CD14-positive monocyte (primary cell): ENCODE results near the gene PTPRN2. TPM values are rescaled to one million over a fixed set of nuclear protein-coding genes. Genes with fewer than 3 reads are reported as not detected.

ENCODE experiments used
- DNase-seq, 3 donors: peaks; one replicate each; pipeline ENCODE4 v3.0.0-alpha.2; 2011 to 2022
- H2AFZ ChIP-seq: 2 replicates; pipeline ENCODE4 v1.6.0; 2012; ENCODE audit warnings: mild to moderate bottlenecking, low read depth, low read length, inconsistent platforms; ENCODE audit not compliant: insufficient read depth, poor library complexity, severe bottlenecking
- H3K27ac ChIP-seq, 2 donors: 1 replicate in 1 of 2; 2 replicates in 1 of 2; pipeline ENCODE4 v1.5.1; 2012 to 2013; ENCODE audit warnings: low read length in 2 of 2, control low read depth in 1 of 2, inconsistent platforms in 1 of 2, low read depth in 1 of 2, mild to moderate bottlenecking in 1 of 2
- H3K27me3 ChIP-seq, 2 donors: one replicate each; pipeline versions ENCODE4 v1.6.0 to v1.6.1; 2011 to 2013; ENCODE audit warnings: low read length in 2 of 2; ENCODE audit not compliant: control insufficient read depth in 2 of 2, insufficient read depth in 2 of 2
- H3K36me3 ChIP-seq, 2 donors: replicated peaks in 1 of 2; 1 replicate in 1 of 2; 2 replicates in 1 of 2; pipeline versions ENCODE4 v1.5.1 to v1.6.1; 2012 to 2013; ENCODE audit warnings: low read length in 2 of 2, control low read depth in 1 of 2, inconsistent platforms in 1 of 2, mild to moderate bottlenecking in 1 of 2; ENCODE audit not compliant: insufficient read depth in 2 of 2, control insufficient read depth in 1 of 2
- H3K4me1 ChIP-seq, 2 donors: 1 replicate in 1 of 2; 2 replicates in 1 of 2; pipeline versions ENCODE4 v1.5.1 to v1.6.1; 2012 to 2013; ENCODE audit warnings: low read length in 2 of 2, control low read depth in 1 of 2, inconsistent platforms in 1 of 2, mild to moderate bottlenecking in 1 of 2, moderate library complexity in 1 of 2; ENCODE audit not compliant: insufficient read depth in 2 of 2, control insufficient read depth in 1 of 2
- H3K4me2 ChIP-seq: replicated peaks from 2 replicates; pipeline ENCODE3; 2012; ENCODE audit warnings: low read length, moderate library complexity, mild to moderate bottlenecking; ENCODE audit not compliant: poor library complexity, severe bottlenecking; ENCODE audit errors: extremely low read depth
- H3K4me3 ChIP-seq, 3 experiments: fragments of 200-600 bp in 1 of 3; sonication (generic) in 1 of 3; replicated peaks in 1 of 3; 1 replicate in 2 of 3; 2 replicates in 1 of 3; pipeline ENCODE4 v1.5.1; 2011 to 2013; ENCODE audit warnings: low read length in 3 of 3, mild to moderate bottlenecking in 3 of 3, control low read depth in 2 of 3, low read depth in 2 of 3, inconsistent platforms in 1 of 3, moderate library complexity in 1 of 3
- H3K79me2 ChIP-seq: 2 replicates; pipeline ENCODE4 v1.6.0; 2012; ENCODE audit warnings: mild to moderate bottlenecking, control low read depth, inconsistent platforms, low read length, moderate library complexity; ENCODE audit not compliant: insufficient read depth
- H3K9ac ChIP-seq: 2 replicates; pipeline ENCODE4 v1.6.0; 2017; ENCODE audit warnings: low read length, mild to moderate bottlenecking; ENCODE audit not compliant: insufficient read depth, poor library complexity, severe bottlenecking
- H3K9me3 ChIP-seq, 2 donors: replicated peaks in 1 of 2; 1 replicate in 1 of 2; 2 replicates in 1 of 2; pipeline versions ENCODE4 v1.5.1 to v1.6.1; 2012 to 2013; ENCODE audit warnings: low read length in 2 of 2, control low read depth in 1 of 2; ENCODE audit not compliant: control insufficient read depth in 1 of 2, insufficient read depth in 1 of 2
- H4K20me1 ChIP-seq: 2 replicates; pipeline ENCODE4 v1.6.0; 2012; ENCODE audit warnings: mild to moderate bottlenecking, low read length, control low read depth, moderate library complexity; ENCODE audit not compliant: insufficient read depth
- H3K27ac Mint-ChIP-seq, 7 donors: one replicate each; pipeline ENCODE4 v1.8.0; 2020; ENCODE audit warnings: mild to moderate bottlenecking in 7 of 7, mixed read lengths in 7 of 7, moderate library complexity in 6 of 7, inconsistent platforms in 2 of 7
- H3K27me3 Mint-ChIP-seq, 3 donors: one replicate each; pipeline ENCODE4 v1.8.0; 2021 to 2022; ENCODE audit warnings: low read depth in 3 of 3, mild to moderate bottlenecking in 3 of 3, mixed read lengths in 3 of 3, moderate library complexity in 3 of 3, inconsistent platforms in 1 of 3
- H3K36me3 Mint-ChIP-seq, 2 donors: one replicate each; pipeline ENCODE4 v1.8.0; 2020; ENCODE audit warnings: mixed read lengths in 2 of 2, inconsistent platforms in 1 of 2, mild to moderate bottlenecking in 1 of 2
- H3K4me1 Mint-ChIP-seq: one replicate; pipeline ENCODE4 v1.8.0; 2020; ENCODE audit warnings: mild to moderate bottlenecking, mixed read lengths
- H3K4me3 Mint-ChIP-seq, 2 donors: one replicate each; pipeline ENCODE4 v1.8.0; 2020; ENCODE audit warnings: mild to moderate bottlenecking in 2 of 2, mixed read lengths in 2 of 2, moderate library complexity in 1 of 2
- H3K9me3 Mint-ChIP-seq, 7 donors: one replicate each; pipeline ENCODE4 v1.8.0; 2020 to 2022; ENCODE audit warnings: mixed read lengths in 7 of 7, mild to moderate bottlenecking in 6 of 7, moderate library complexity in 6 of 7, inconsistent platforms in 2 of 7
- WGBS: methylation state at CpG from one replicate; pipeline ENCODE4 v1.1.5; 2013; ENCODE audit warnings: missing lambda C conversion rate; ENCODE audit not compliant: insufficient coverage; 5-methylcytosine and 5-hydroxymethylcytosine counted together
- intact Hi-C, 2 donors: fragments of 100-400 bp; cut with micrococcal nuclease; formaldehyde crosslinking; loops; one replicate each; pipeline versions ENCODE4 v1.15.0 to v1.15.1; 2023
- polyA plus RNA-seq, 3 donors: library from polyadenylated mRNA; depleted of rRNA in 1 of 3; unstranded in 2 of 3; stranded (reverse) in 1 of 3; fragments of 300-500 nt in 2 of 3; fragments of >200 nt in 1 of 3; fragmentation: Illumina TruSeq in 2 of 3; gene quantifications; 1 replicate in 2 of 3; 2 replicates in 1 of 3; pipeline ENCODE4 v1.2.3, GENCODE V29; 2012 to 2021
- TF ChIP-seq, protein P1 (sequence below): fragments of 200-600 bp; IDR thresholded peaks from one replicate; pipeline ENCODE4 v1.8.0; 2022; ENCODE audit warnings: antibody characterized with exemption, mild to moderate bottlenecking

Gene PTPRN2
- polyA plus RNA-seq, 3 donors = 0.25 to 1.4 (median 0.97) TPM

- Histone ChIP-seq H3K4me1 (peaks cover 10 to 11% of the 10 kb centered on the region in 2 donors), H4K20me1 (no peaks in the 10 kb centered on the region)
Observed at GRCh38 chr7:158542651-158543566, 44.7 kb downstream of the PTPRN2 start.

GRCh38 chr7:158541346-158542010, 46.1 kb downstream of the PTPRN2 start:
- peak; percentile 42 to 69 (median 52) for DNase-seq
- Histone ChIP-seq H3K4me2 (peak overlapping the region; percentile 52), H3K27me3 (no peaks in the 10 kb centered on the region), H3K4me1 (peaks cover 14 to 15% of the 10 kb centered on the region in 2 donors), H4K20me1 (no peaks in the 10 kb centered on the region), H3K36me3 (no peaks in the 10 kb centered on the region), H3K4me3 (peak overlapping the region in 1 of 3 experiments; percentile 38), H3K9ac (no peak overlapping the region), H3K9me3 (no peaks in the 10 kb centered on the region), H3K79me2 (no peaks in the 10 kb centered on the region), H2AFZ (peak overlapping the region; percentile 64), H3K27ac (no peak overlapping the region)
- H3K4me3 Mint-ChIP-seq = peak overlapping the region; percentile 46 to 52
- H3K4me1 Mint-ChIP-seq = peaks cover 15% of the 10 kb centered on the region
- peak overlapping the region in 3 of 7 donors; percentile 13 to 43 (median 28) for H3K27ac Mint-ChIP-seq
- peaks cover 0 to 5% (median 4%) of the 10 kb centered on the region in 3 donors for H3K27me3 Mint-ChIP-seq
- TF ChIP-seq, protein P1, sequence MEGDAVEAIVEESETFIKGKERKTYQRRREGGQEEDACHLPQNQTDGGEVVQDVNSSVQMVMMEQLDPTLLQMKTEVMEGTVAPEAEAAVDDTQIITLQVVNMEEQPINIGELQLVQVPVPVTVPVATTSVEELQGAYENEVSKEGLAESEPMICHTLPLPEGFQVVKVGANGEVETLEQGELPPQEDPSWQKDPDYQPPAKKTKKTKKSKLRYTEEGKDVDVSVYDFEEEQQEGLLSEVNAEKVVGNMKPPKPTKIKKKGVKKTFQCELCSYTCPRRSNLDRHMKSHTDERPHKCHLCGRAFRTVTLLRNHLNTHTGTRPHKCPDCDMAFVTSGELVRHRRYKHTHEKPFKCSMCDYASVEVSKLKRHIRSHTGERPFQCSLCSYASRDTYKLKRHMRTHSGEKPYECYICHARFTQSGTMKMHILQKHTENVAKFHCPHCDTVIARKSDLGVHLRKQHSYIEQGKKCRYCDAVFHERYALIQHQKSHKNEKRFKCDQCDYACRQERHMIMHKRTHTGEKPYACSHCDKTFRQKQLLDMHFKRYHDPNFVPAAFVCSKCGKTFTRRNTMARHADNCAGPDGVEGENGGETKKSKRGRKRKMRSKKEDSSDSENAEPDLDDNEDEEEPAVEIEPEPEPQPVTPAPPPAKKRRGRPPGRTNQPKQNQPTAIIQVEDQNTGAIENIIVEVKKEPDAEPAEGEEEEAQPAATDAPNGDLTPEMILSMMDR = no peak
- intact Hi-C loops = no loop called here
- no peaks in the 10 kb centered on the region for H3K36me3 Mint-ChIP-seq
- WGBS = 0% methylated on average over 8 of the region's 13 CpGs
- peaks cover 0 to 3% (median 0%) of the 10 kb centered on the region in 7 donors for H3K9me3 Mint-ChIP-seq

More at GRCh38 chr7:158542651-158543566, 44.7 kb downstream of the PTPRN2 start:
- H3K36me3 ChIP-seq = no peaks in the 10 kb centered on the region
- no peak overlapping the region for H3K27ac Mint-ChIP-seq
- intact Hi-C loops = no loop called here
- no peak overlapping the region for H3K27ac ChIP-seq
- TF ChIP-seq, protein P1 = no peak
- no peak overlapping the region for H3K4me3 Mint-ChIP-seq
- H3K9me3 Mint-ChIP-seq = peaks cover 0 to 3% (median 0%) of the 10 kb centered on the region in 7 donors
- H3K4me2 ChIP-seq = no peak overlapping the region
- H3K27me3 Mint-ChIP-seq = peaks cover 0 to 5% (median 4%) of the 10 kb centered on the region in 3 donors
- no peak for DNase-seq
- H3K9ac ChIP-seq = no peak overlapping the region
- WGBS = 90% methylated on average over 3 of the region's 19 CpGs
- H3K9me3 ChIP-seq = no peaks in the 10 kb centered on the region
- H3K27me3 ChIP-seq = no peaks in the 10 kb centered on the region
- peaks cover 9% of the 10 kb centered on the region for H3K4me1 Mint-ChIP-seq
- H3K36me3 Mint-ChIP-seq = no peaks in the 10 kb centered on the region
- no peak overlapping the region for H2AFZ ChIP-seq
- no peak overlapping the region for H3K4me3 ChIP-seq
- H3K79me2 ChIP-seq = no peaks in the 10 kb centered on the region
